H1 (cell line): Measurements from ENCODE around the gene NTRK2. TPM values are rescaled to one million over a fixed set of nuclear protein-coding genes. Genes with fewer than 3 reads are reported as not detected.

Source experiments
- CTCF ChIA-PET: fragments of 300-600 bp; sonication (Branson Sonifier 250); formaldehyde crosslinking; loops from one replicate; lab custom pipeline; 2021; ENCODE audit not compliant: partially characterized antibody; lab: Charles Lee
- POLR2A ChIA-PET: fragments of 300-600 bp; sonication (Branson Sonifier 250); formaldehyde crosslinking; loops from one replicate; lab custom pipeline; 2021; ENCODE audit warnings: inconsistent platforms; ENCODE audit not compliant: partially characterized antibody; lab: Charles Lee
- DNase-seq, 2 experiments: peaks; one replicate each; pipeline versions ENCODE4 v3.0.0 to v3.0.0-alpha.2; 2010 to 2022; ENCODE audit warnings: low spot score in 2 of 2, low read depth in 1 of 2, mixed read lengths in 1 of 2
- FAIRE-seq: peaks from 2 replicates; lab custom pipeline; 2011; peaks lifted over from hg19 to GRCh38; lab: Jason Lieb, UNC
- H2AFZ ChIP-seq: 2 replicates; pipeline ENCODE4 v1.8.1; 2012; ENCODE audit warnings: low read length, inconsistent platforms
- H2AK5ac ChIP-seq: 2 replicates; pipeline ENCODE4 v1.6.1; 2013; ENCODE audit warnings: low read depth, low read length
- H2BK120ac ChIP-seq: replicated peaks from 2 replicates; pipeline ENCODE3; 2013; ENCODE audit warnings: low read depth, low read length, inconsistent platforms
- H2BK12ac ChIP-seq: 2 replicates; pipeline ENCODE4 v1.6.1; 2013; ENCODE audit warnings: low read depth, low read length
- H2BK15ac ChIP-seq: 2 replicates; pipeline ENCODE4 v1.6.1; 2013; ENCODE audit warnings: low read length
- H2BK20ac ChIP-seq: 2 replicates; pipeline ENCODE4 v1.6.1; 2013; ENCODE audit warnings: low read length
- H2BK5ac ChIP-seq: 2 replicates; pipeline ENCODE4 v1.6.1; 2013; ENCODE audit warnings: low read depth, low read length
- H3K14ac ChIP-seq: 2 replicates; pipeline ENCODE4 v1.6.1; 2013; ENCODE audit warnings: inconsistent platforms; ENCODE audit not compliant: insufficient read length
- H3K18ac ChIP-seq: 2 replicates; pipeline ENCODE4 v1.6.1; 2013; ENCODE audit warnings: low read length; ENCODE audit errors: extremely low read depth
- H3K23ac ChIP-seq: 2 replicates; pipeline ENCODE4 v1.6.1; 2013; ENCODE audit warnings: inconsistent platforms; ENCODE audit not compliant: insufficient read length
- H3K23me2 ChIP-seq: 2 replicates; pipeline ENCODE4 v1.6.1; 2013; ENCODE audit warnings: low read depth, low read length
- H3K27ac ChIP-seq: 2 replicates; pipeline ENCODE4 v1.6.1; 2011; ENCODE audit warnings: low read depth, low read length, inconsistent platforms
- H3K27me3 ChIP-seq, 4 experiments: replicated peaks in 1 of 4; 1 replicate in 1 of 4; 2 replicates in 3 of 4; pipeline versions ENCODE4 v1.6.1 to v1.8.1; 2011 to 2013; ENCODE audit warnings: low read length in 3 of 4, mild to moderate bottlenecking in 3 of 4, inconsistent platforms in 2 of 4, mixed read lengths in 2 of 4, moderate library complexity in 1 of 4; ENCODE audit not compliant: control insufficient read depth in 3 of 4, insufficient read depth in 3 of 4; ENCODE audit errors: extremely low read depth in 1 of 4
- H3K36me3 ChIP-seq, 4 experiments: 2 replicates each; pipeline versions ENCODE4 v1.6.1 to v1.8.1; 2011 to 2013; ENCODE audit warnings: mild to moderate bottlenecking in 4 of 4, low read length in 3 of 4, moderate library complexity in 2 of 4, control low read depth in 1 of 4, inconsistent platforms in 1 of 4; ENCODE audit not compliant: insufficient read depth in 4 of 4, control insufficient read depth in 2 of 4
- H3K4ac ChIP-seq: replicated peaks from 2 replicates; pipeline ENCODE3; 2013; ENCODE audit warnings: low read length, low read depth, mixed read lengths, inconsistent platforms; ENCODE audit not compliant: insufficient read length
- H3K4me1 ChIP-seq, 4 experiments: replicated peaks in 1 of 4; 1 replicate in 1 of 4; 2 replicates in 3 of 4; pipeline versions ENCODE4 v1.6.1 to v1.8.1; 2011 to 2013; ENCODE audit warnings: low read length in 3 of 4, inconsistent platforms in 2 of 4, mixed read lengths in 1 of 4; ENCODE audit not compliant: insufficient read depth in 4 of 4, control insufficient read depth in 3 of 4
- H3K4me2 ChIP-seq, 2 experiments: 2 replicates each; pipeline versions ENCODE4 v1.6.1 to v1.8.1; 2011 to 2013; ENCODE audit warnings: low read depth in 2 of 2, low read length in 2 of 2, control low read depth in 1 of 2, inconsistent platforms in 1 of 2, mild to moderate bottlenecking in 1 of 2; ENCODE audit not compliant: insufficient read depth in 1 of 2
- H3K4me3 ChIP-seq, 4 experiments: fragments of 200-600, 300-600 bp in 1 of 4; sonication (generic), shearing (Covaris generic), sonication (Bioruptor Twin) in 1 of 4; 2 replicates each; pipeline versions ENCODE4 v1.5.1 to v1.8.1; 2011 to 2016; ENCODE audit warnings: low read length in 4 of 4, low read depth in 3 of 4, control low read depth in 2 of 4, inconsistent platforms in 2 of 4, mild to moderate bottlenecking in 2 of 4, mixed read lengths in 1 of 4, moderate library complexity in 1 of 4; ENCODE audit not compliant: insufficient read depth in 2 of 4; ENCODE audit errors: extremely low read depth in 1 of 4
- H3K56ac ChIP-seq: replicated peaks from 2 replicates; pipeline ENCODE3; 2013; ENCODE audit warnings: low read depth, mild to moderate bottlenecking, mixed read lengths, low read length, inconsistent platforms; ENCODE audit not compliant: insufficient read length
- H3K79me1 ChIP-seq: 2 replicates; pipeline ENCODE4 v1.6.1; 2013; ENCODE audit warnings: low read depth, low read length, control low read depth
- H3K79me2 ChIP-seq, 2 experiments: 2 replicates each; pipeline versions ENCODE4 v1.6.1 to v1.8.1; 2012 to 2013; ENCODE audit warnings: low read length in 2 of 2, mild to moderate bottlenecking in 2 of 2, inconsistent platforms in 1 of 2; ENCODE audit not compliant: insufficient read depth in 2 of 2, control insufficient read depth in 1 of 2
- H3K9ac ChIP-seq, 4 experiments: replicated peaks in 1 of 4; 1 replicate in 1 of 4; 2 replicates in 3 of 4; pipeline versions ENCODE4 v1.6.1 to v1.8.1; 2011 to 2013; ENCODE audit warnings: low read depth in 3 of 4, low read length in 3 of 4, control low read depth in 2 of 4, mild to moderate bottlenecking in 2 of 4, moderate library complexity in 2 of 4, inconsistent platforms in 1 of 4; ENCODE audit errors: extremely low read depth in 1 of 4
- H3K9me3 ChIP-seq, 2 experiments: 2 replicates each; pipeline versions ENCODE4 v1.6.1 to v1.8.1; 2012 to 2013; ENCODE audit warnings: mild to moderate bottlenecking in 2 of 2, moderate library complexity in 2 of 2, control low read depth in 1 of 2, inconsistent platforms in 1 of 2, low read depth in 1 of 2, low read length in 1 of 2, mixed read lengths in 1 of 2; ENCODE audit not compliant: insufficient read depth in 2 of 2
- H4K20me1 ChIP-seq, 2 experiments: replicated peaks in 1 of 2; 2 replicates each; pipeline versions ENCODE3 to v1.8.1; 2011 to 2013; ENCODE audit warnings: inconsistent platforms in 2 of 2, low read length in 2 of 2, mild to moderate bottlenecking in 1 of 2; ENCODE audit not compliant: insufficient read depth in 2 of 2, control insufficient read depth in 1 of 2
- H4K5ac ChIP-seq: 2 replicates; pipeline ENCODE4 v1.6.1; 2013; ENCODE audit warnings: low read length, low read depth, mixed read lengths, inconsistent platforms; ENCODE audit not compliant: insufficient read length
- H4K8ac ChIP-seq: 2 replicates; pipeline ENCODE4 v1.8.0; 2013; ENCODE audit warnings: mild to moderate bottlenecking, moderate library complexity, low read length, inconsistent platforms; ENCODE audit not compliant: insufficient read depth; ENCODE audit errors: extremely low read depth
- H4K91ac ChIP-seq: replicated peaks from 2 replicates; pipeline ENCODE3; 2013; ENCODE audit warnings: low read length, mixed read lengths, inconsistent platforms; ENCODE audit not compliant: insufficient read length
- E2F6 ChIP-seq: IDR thresholded peaks from 2 replicates; pipeline ENCODE4 v1.6.1; 2012; ENCODE audit warnings: inconsistent platforms
- EZH2 ChIP-seq: fragments of 200-600 bp; sonication (generic); IDR thresholded peaks from 2 replicates; pipeline ENCODE4 v1.7.1; 2012; ENCODE audit warnings: low read depth, mild to moderate bottlenecking, moderate library complexity, low read length, inconsistent platforms; ENCODE audit not compliant: severe bottlenecking
- RAD21 ChIP-seq, 2 experiments: IDR thresholded peaks in 1 of 2; conservative IDR thresholded peaks in 1 of 2; 2 replicates each; pipeline ENCODE4 v1.6.1; 2011; ENCODE audit warnings: low read depth in 2 of 2, low read length in 2 of 2, improper control_type of control experiment in 1 of 2, inconsistent platforms in 1 of 2, mild to moderate bottlenecking in 1 of 2, moderate library complexity in 1 of 2
- RBBP5 ChIP-seq: IDR thresholded peaks from 2 replicates; pipeline ENCODE4 v1.7.1; 2012; ENCODE audit warnings: low read depth, mild to moderate bottlenecking, inconsistent platforms, low read length, moderate library complexity, borderline replicate concordance
- SP2 ChIP-seq: IDR thresholded peaks from 2 replicates; pipeline ENCODE4 v1.6.1; 2012; ENCODE audit warnings: mild to moderate bottlenecking, low read length, inconsistent platforms
- SUZ12 ChIP-seq: fragments of 200-600 bp; sonication (generic); IDR thresholded peaks from 2 replicates; pipeline ENCODE4 v1.6.1; 2012; ENCODE audit warnings: mild to moderate bottlenecking, inconsistent platforms, low read length, moderate library complexity, mixed read lengths
- WGBS, 2 experiments: shearing (Covaris generic) in 1 of 2; methylation state at CpG; one replicate each; pipeline versions ENCODE4 v1.1.6 to v1.1.7; 2013 to 2015; ENCODE audit warnings: low lambda C conversion rate in 2 of 2, mixed read lengths in 2 of 2, inconsistent platforms in 1 of 2, low coverage in 1 of 2, missing lambda C conversion rate in 1 of 2; ENCODE audit not compliant: insufficient replicate concordance in 2 of 2, insufficient coverage in 1 of 2, insufficient read length in 1 of 2; ENCODE audit errors: extremely low coverage in 1 of 2, missing lambda C conversion rate in 1 of 2; 5-methylcytosine and 5-hydroxymethylcytosine counted together
- long read RNA-seq, 2 experiments: library from RNA in 1 of 2; library from capped mRNA in 1 of 2; stranded (forward); transcript quantifications; one replicate each; pipeline ENCODE4 v2.0.0, GENCODE V29; 2021; ENCODE audit warnings: inconsistent platforms in 1 of 2
- polyA minus RNA-seq, 3 experiments: library from RNA; depleted of rRNA, polyadenylated mRNA; stranded (reverse); fragments of >200 nt; gene quantifications; 1 replicate in 2 of 3; 2 replicates in 1 of 3; pipeline ENCODE4 v1.2.3, GENCODE V29; 2011
- polyA plus RNA-seq, 7 experiments: library from polyadenylated mRNA; depleted of rRNA in 3 of 7; stranded (reverse) in 5 of 7; unstranded in 2 of 7; fragments of >200 nt in 5 of 7; fragments of 200-250 nt in 2 of 7; gene quantifications; 1 replicate in 5 of 7; 2 replicates in 1 of 7; 4 replicates in 1 of 7; pipeline versions ENCODE4 v1.2.1 to v1.2.3, GENCODE V29; 2011 to 2013; ENCODE audit warnings: missing spikeins in 2 of 7, mixed read lengths in 2 of 7
- total RNA-seq: library from RNA; stranded (reverse); fragmentation: NEBNext Ultra II Directional; extraction: Animal tissue kit (Norgen Biotek cat#: 25700); gene quantifications from 2 replicates; pipeline ENCODE4 v1.2.1, GENCODE V29; 2021

NTRK2 gene
- total RNA-seq: 0.04 and 0.08 TPM in 2 replicates
- polyA plus RNA-seq (2011; rRNA removed): 0.03 TPM in 2 replicates
- polyA plus RNA-seq (2011; cell fraction: cytosol; rRNA removed): 0.03 TPM
- polyA plus RNA-seq (2011; cell fraction: nucleus; rRNA removed): 0.07 TPM
- 0.03 to 0.08 TPM in 2 of 4 replicates, not detected in the others for polyA plus RNA-seq (2012, experiment 1 of 2)
- not detected for polyA plus RNA-seq (2012, experiment 2 of 2)
- polyA plus RNA-seq (2013, experiment 1 of 2): 0.08 TPM
- 0.06 TPM for polyA plus RNA-seq (2013, experiment 2 of 2)
- polyA minus RNA-seq (2011; rRNA and poly(A)+ RNA removed): 0.03 and 0.05 TPM in 2 replicates
- not detected for polyA minus RNA-seq (2011; cell fraction: cytosol; rRNA and poly(A)+ RNA removed)
- 0.30 TPM for polyA minus RNA-seq (2011; cell fraction: nucleus; rRNA and poly(A)+ RNA removed)
- long read RNA-seq, experiment 1: 0 reads
- long read RNA-seq, experiment 2: 0 reads

- Histone ChIP-seq H3K27me3 (peaks cover 30 to 57% (median 53%) of the 10 kb centered on the region in 4 experiments), H3K9ac (0 out of 7 replicates have a peak within 1 kb of the TSS, but pooled peaks of 1 of the 4 experiments have one; percentile 2)
- CTCF ChIA-PET: interaction anchor here (0.7 to 3.3 kb wide), 26 partner anchors 10 to 756 kb away, joined by 3 to 29 read pairs (median 5); no protein-coding TSS in a partner anchor
- TF ChIP-seq RBBP5 (peak; percentile 9; the same call in 1 of the 2 replicates), SP2 (no peak), E2F6 (peak; percentile 46), RAD21 (IDR thresholded peaks at IDR 0.05 in 1 of 2, conservative IDR thresholded peaks at IDR 0.05 in 1 of 2; ENCODE audit: low read depth in 2 of 2, low read length in 2 of 2) (peak in 1 of 2 experiments; percentile 8; a peak in 1 of 4 replicates), SUZ12 (peak; percentile 55), EZH2 (no peak)
Measured at GRCh38 chr9:84669288-84670137, at the start of gene NTRK2. Gene NTRK2 (plus strand): TSS chr9:84669729. CDS start chr9:84670749, 1,020 bp downstream.

More at GRCh38 chr9:84669288-84670137, at the start of gene NTRK2:
- no peak within 1 kb of the TSS for H3K27ac ChIP-seq
- H3K79me2 ChIP-seq: no peaks in the 10 kb centered on the region
- peak within 1 kb of the TSS; percentile 66; the same call in 1 of the 2 replicates for H4K8ac ChIP-seq
- H2BK15ac ChIP-seq: no peak within 1 kb of the TSS; the same call in 1 of the 2 replicates
- H4K91ac ChIP-seq: no peak within 1 kb of the TSS
- no peak within 1 kb of the TSS for H3K4ac ChIP-seq
- H4K20me1 ChIP-seq: peaks cover 2 to 4% of the 10 kb centered on the region in 2 experiments
- peak within 1 kb of the TSS; percentile 64 for H2AFZ ChIP-seq
- H3K4me1 ChIP-seq: peaks cover 0 to 12% (median 9%) of the 10 kb centered on the region in 4 experiments; a peak in 6 of 7 replicates
- H2BK5ac ChIP-seq: no peak within 1 kb of the TSS
- H2BK12ac ChIP-seq: 0 out of 2 replicates have a peak within 1 kb of the TSS, but pooled peaks have one; percentile 39
- H3K4me3 ChIP-seq: peak within 1 kb of the TSS; percentile 37 to 64 (median 58)
- H2BK20ac ChIP-seq: no peak within 1 kb of the TSS
- POLR2A ChIA-PET: no interaction called here
- no peak within 1 kb of the TSS for H3K18ac ChIP-seq
- H3K23ac ChIP-seq: no peak within 1 kb of the TSS
- FAIRE-seq: no peak
- no peaks in the 10 kb centered on the region for H3K9me3 ChIP-seq
- no peak within 1 kb of the TSS for H4K5ac ChIP-seq
- no peaks in the 10 kb centered on the region for H3K79me1 ChIP-seq
- H3K14ac ChIP-seq: no peak within 1 kb of the TSS
- 3% methylated on average over 45 of the region's 69 CpGs; no CpG with 5 or more reads in 1 of the 2 experiments for WGBS, 2 experiments
- H2AK5ac ChIP-seq: no peak within 1 kb of the TSS
- H2BK120ac ChIP-seq: no peak within 1 kb of the TSS
- peak in 1 of 2 experiments; percentile 72 for DNase-seq
- H3K23me2 ChIP-seq: peaks cover 19% of the 10 kb centered on the region; the same call in 1 of the 2 replicates
- H3K56ac ChIP-seq: no peak within 1 kb of the TSS
- peak within 1 kb of the TSS; percentile 89 to 93 for H3K4me2 ChIP-seq
- no peaks in the 10 kb centered on the region for H3K36me3 ChIP-seq
